Spleen (tissue), 11 donors: ENCODE results near the gene POLE. TPM values are rescaled to one million over a fixed set of nuclear protein-coding genes. Genes with fewer than 3 reads are reported as not detected.
A peak's percentile ranks its signal among the peaks of the same experiment; 100 is the strongest.

Experiments used
- DNase-seq: peaks from one replicate; pipeline ENCODE4 v3.0.0-alpha.2; 2020
- H3K27ac ChIP-seq, 8 donors: fragments of 200-600 bp; sonication (generic) in 7 of 8; 1 replicate in 4 of 8; 2 replicates in 4 of 8; pipeline versions ENCODE4 v1.5.0 to v1.8.0; 2016 to 2021; ENCODE audit warnings: inconsistent platforms in 4 of 8, mild to moderate bottlenecking in 4 of 8, moderate library complexity in 1 of 8
- H3K27me3 ChIP-seq, 7 donors: fragments of 200-600 bp; sonication (generic) in 6 of 7; replicated peaks in 1 of 7; 1 replicate in 4 of 7; 2 replicates in 3 of 7; pipeline versions ENCODE4 v1.5.0 to v1.8.0; 2016 to 2021; ENCODE audit warnings: inconsistent platforms in 3 of 7, mild to moderate bottlenecking in 1 of 7
- H3K36me3 ChIP-seq, 6 donors: fragments of 200-600 bp; sonication (generic) in 5 of 6; 1 replicate in 4 of 6; 2 replicates in 2 of 6; pipeline versions ENCODE4 v1.5.0 to v1.8.0; 2016 to 2021; ENCODE audit warnings: inconsistent platforms in 2 of 6
- H3K4me1 ChIP-seq, 6 donors: fragments of 200-600 bp; sonication (generic) in 5 of 6; 1 replicate in 3 of 6; 2 replicates in 3 of 6; pipeline versions ENCODE4 v1.5.0 to v1.8.0; 2016 to 2021; ENCODE audit warnings: inconsistent platforms in 3 of 6
- H3K4me3 ChIP-seq, 8 donors: fragments of 200-600 bp; sonication (generic) in 7 of 8; 1 replicate in 4 of 8; 2 replicates in 4 of 8; pipeline versions ENCODE4 v1.5.0 to v1.8.0; 2016 to 2021; ENCODE audit warnings: inconsistent platforms in 4 of 8, mild to moderate bottlenecking in 4 of 8, moderate library complexity in 2 of 8
- H3K9me3 ChIP-seq, 8 donors: fragments of 200-600 bp; sonication (generic) in 7 of 8; 1 replicate in 4 of 8; 2 replicates in 4 of 8; pipeline versions ENCODE4 v1.5.0 to v1.8.0; 2016 to 2021; ENCODE audit warnings: inconsistent platforms in 4 of 8
- CTCF ChIP-seq, 11 experiments: fragments of 200-600 bp in 7 of 11; fragments of 450-650 bp in 4 of 11; sonication (generic) in 4 of 11; IDR thresholded peaks in 8 of 11; conservative IDR thresholded peaks in 3 of 11; 1 replicate in 7 of 11; 2 replicates in 4 of 11; pipeline versions ENCODE4 v1.4.0 to v1.8.0; 2016 to 2021; ENCODE audit warnings: antibody characterized with exemption in 11 of 11, inconsistent platforms in 4 of 11, mild to moderate bottlenecking in 1 of 11
- POLR2A ChIP-seq, 3 donors: fragments of 450-650 bp; IDR thresholded peaks; one replicate each; pipeline ENCODE4 v1.5.1; 2017; ENCODE audit warnings: antibody characterized with exemption in 3 of 3, mild to moderate bottlenecking in 1 of 3
- POLR2AphosphoS5 ChIP-seq, 3 donors: sonication (generic); formaldehyde crosslinking; IDR thresholded peaks; one replicate each; pipeline ENCODE4 v1.5.1; 2017; ENCODE audit warnings: antibody characterized with exemption in 3 of 3
- WGBS, 5 donors: extraction: QIAGEN DNeasy Blood & Tissue Kit in 3 of 5; methylation state at CpG; one replicate each; pipeline versions ENCODE4 v1.1.5 to v1.1.7; 2013 to 2018; 5-methylcytosine and 5-hydroxymethylcytosine counted together
- intact Hi-C: fragments of 100-400 bp; cut with DNase I; formaldehyde crosslinking; loops from one replicate; pipeline ENCODE4 v1.15.0; 2023; ENCODE audit warnings: low total_unique reads
- polyA plus RNA-seq, 3 donors: library from polyadenylated mRNA; stranded (reverse); fragments of 200-250 nt; gene quantifications; one replicate each; pipeline ENCODE4 v1.2.1, GENCODE V29; 2013
- total RNA-seq, 7 donors: library from RNA; depleted of rRNA in 3 of 7; stranded (reverse); fragments of >200 nt in 3 of 7; fragmentation: NEBNext Ultra II Directional in 4 of 7; extraction: Animal tissue kit (Norgen Biotek cat#: 25700) in 4 of 7; gene quantifications; one replicate each; pipeline versions ENCODE4 v1.1.0 to v1.2.1, GENCODE V29; 2016 to 2021
- donor health status: healthy with polysubstance abuse.
- donor health status: DM: no; HTN: no; CAD: no; lungs with moderate emphysema.
- donor health status: DM: no; HTN: no; CAD: no.
- donor health status: Bipolar disorder and iron deficiency.
- donor health status: healthy.
- donor health status: DM: no; HTN: no; CAD: no.
- donor health status: DM: yes; HTN: yes; CAD: no.

Gene POLE
- total and polyA plus RNA-seq, 10 donors = 18.1 to 122 (median 89.4) TPM

- Histone ChIP-seq H3K4me1 (no peaks in the 10 kb centered on the region), H3K27me3 (no peaks in the 10 kb centered on the region), H3K36me3 (peaks cover 4 to 48% (median 14%) of the 10 kb centered on the region in 6 donors), H3K4me3 (no peak overlapping the region), H3K9me3 (peaks cover 0 to 6% (median 0%) of the 10 kb centered on the region in 8 donors), H3K27ac (no peak overlapping the region)
- WGBS, 5 donors = 80 to 88% (median 86%) methylated on average over 22 to 24 of the region's 24 CpGs
- no peak for TF ChIP-seq POLR2AphosphoS5 (IDR thresholded peaks at IDR 0.05)
- TF ChIP-seq POLR2A (IDR thresholded peaks at IDR 0.05) = no peak
- TF ChIP-seq CTCF (IDR thresholded peaks at IDR 0.05 in 8 of 11, conservative IDR thresholded peaks at IDR 0.05 in 3 of 11) = no peak
- intact Hi-C loops = no loop called here
- DNase-seq = no peak
Measured at GRCh38 chr12:132585177-132585576, 102.0 kb downstream of the POLE start.

- Histone ChIP-seq H3K27me3 (no peaks in the 10 kb centered on the region), H3K4me1 (no peaks in the 10 kb centered on the region), H3K27ac (no peak overlapping the region), H3K9me3 (peaks cover 0 to 6% (median 0%) of the 10 kb centered on the region in 8 donors), H3K4me3 (no peak overlapping the region), H3K36me3 (peaks cover 4 to 55% (median 16%) of the 10 kb centered on the region in 6 donors)
- intact Hi-C loops = no loop called here
- no peak for DNase-seq
- TF ChIP-seq CTCF (IDR thresholded peaks at IDR 0.05 in 8 of 11, conservative IDR thresholded peaks at IDR 0.05 in 3 of 11) = no peak
- no peak for TF ChIP-seq POLR2A (IDR thresholded peaks at IDR 0.05)
- TF ChIP-seq POLR2AphosphoS5 (IDR thresholded peaks at IDR 0.05) = no peak
- WGBS, 5 donors = 87 to 91% (median 90%) methylated on average over 12 to 14 of the region's 14 CpGs
Measured at GRCh38 chr12:132584429-132584828, 102.7 kb downstream of the POLE start.

GRCh38 chr12:132583736-132584135 is 103.4 kb downstream of the POLE start:
- no peaks in the 10 kb centered on the region for H3K27me3 ChIP-seq
- intact Hi-C loops = no loop called here
- H3K4me1 ChIP-seq = no peaks in the 10 kb centered on the region
- H3K36me3 ChIP-seq = peaks cover 4 to 62% (median 16%) of the 10 kb centered on the region in 6 donors
- TF ChIP-seq POLR2AphosphoS5 (IDR thresholded peaks at IDR 0.05) (peak in 1 of 3 donors; percentile 33), CTCF (IDR thresholded peaks at IDR 0.05 in 8 of 11, conservative IDR thresholded peaks at IDR 0.05 in 3 of 11) (no peak)
- DNase-seq = no peak
- H3K27ac ChIP-seq = no peak overlapping the region
- WGBS, 5 donors = 84 to 91% (median 86%) methylated on average over 26 to 29 of the region's 29 CpGs
- no peak overlapping the region for H3K4me3 ChIP-seq
- H3K9me3 ChIP-seq = peaks cover 0 to 1% (median 0%) of the 10 kb centered on the region in 8 donors

GRCh38 chr12:132583411-132583710 is 103.8 kb downstream of the POLE start:
- H3K4me1 ChIP-seq = no peaks in the 10 kb centered on the region
- TF ChIP-seq CTCF (IDR thresholded peaks at IDR 0.05 in 8 of 11, conservative IDR thresholded peaks at IDR 0.05 in 3 of 11) (no peak), POLR2A (IDR thresholded peaks at IDR 0.05) (no peak), POLR2AphosphoS5 (IDR thresholded peaks at IDR 0.05) (no peak)
- WGBS, 5 donors = 62 to 99% (median 98%) methylated on average over 9 to 50 of the region's 50 CpGs

More at GRCh38 chr12:132583411-132583710, 103.8 kb downstream of the POLE start:
- DNase-seq = no peak
- H3K9me3 ChIP-seq = no peaks in the 10 kb centered on the region
- H3K27me3 ChIP-seq = no peaks in the 10 kb centered on the region
- no peak overlapping the region for H3K4me3 ChIP-seq
- peaks cover 4 to 66% (median 16%) of the 10 kb centered on the region in 6 donors for H3K36me3 ChIP-seq
- H3K27ac ChIP-seq = no peak overlapping the region
- intact Hi-C loops = no loop called here
